Progenitor cell of endocrine pancreas (in vitro differentiated cells): ENCODE measurements around the gene IL1R1. TPM values are rescaled to one million over a fixed set of nuclear protein-coding genes. Genes with fewer than 3 reads are reported as not detected.

Experiments
- DNase-seq: peaks from one replicate; pipeline ENCODE4 v3.0.0; 2021; ENCODE audit warnings: low spot score; ENCODE audit not compliant: unreplicated experiment
- H3K27ac Mint-ChIP-seq: 2 replicates; pipeline ENCODE4 v1.8.0; 2021; ENCODE audit warnings: mild to moderate bottlenecking, moderate library complexity, mixed read lengths
- H3K27me3 Mint-ChIP-seq: 2 replicates; pipeline ENCODE4 v1.8.0; 2021; ENCODE audit warnings: mixed read lengths
- H3K36me3 Mint-ChIP-seq: 2 replicates; pipeline ENCODE4 v1.8.0; 2022; ENCODE audit warnings: mixed read lengths; ENCODE audit not compliant: insufficient read depth
- H3K4me1 Mint-ChIP-seq: 2 replicates; pipeline ENCODE4 v1.8.0; 2021; ENCODE audit warnings: low read depth, mixed read lengths
- H3K4me3 Mint-ChIP-seq: 2 replicates; pipeline ENCODE4 v1.8.0; 2021; ENCODE audit warnings: low read depth, mild to moderate bottlenecking, moderate library complexity, mixed read lengths
- H3K9me3 Mint-ChIP-seq: 2 replicates; pipeline ENCODE4 v1.8.0; 2021; ENCODE audit warnings: low read depth, mixed read lengths
- total RNA-seq: library from RNA; stranded (reverse); gene quantifications from 2 replicates; pipeline ENCODE4 v1.2.1, GENCODE V29; 2021
- TF ChIP-seq, protein P1 (sequence below): fragments of 200-600 bp; sonication (generic); IDR thresholded peaks from one replicate; pipeline ENCODE4 v1.5.0; 2021; ENCODE audit warnings: antibody characterized with exemption, mild to moderate bottlenecking; ENCODE audit not compliant: unreplicated experiment

IL1R1 gene
- total RNA-seq, 1 donor from 2014 or later, result 1.1 TPM

DNA sequence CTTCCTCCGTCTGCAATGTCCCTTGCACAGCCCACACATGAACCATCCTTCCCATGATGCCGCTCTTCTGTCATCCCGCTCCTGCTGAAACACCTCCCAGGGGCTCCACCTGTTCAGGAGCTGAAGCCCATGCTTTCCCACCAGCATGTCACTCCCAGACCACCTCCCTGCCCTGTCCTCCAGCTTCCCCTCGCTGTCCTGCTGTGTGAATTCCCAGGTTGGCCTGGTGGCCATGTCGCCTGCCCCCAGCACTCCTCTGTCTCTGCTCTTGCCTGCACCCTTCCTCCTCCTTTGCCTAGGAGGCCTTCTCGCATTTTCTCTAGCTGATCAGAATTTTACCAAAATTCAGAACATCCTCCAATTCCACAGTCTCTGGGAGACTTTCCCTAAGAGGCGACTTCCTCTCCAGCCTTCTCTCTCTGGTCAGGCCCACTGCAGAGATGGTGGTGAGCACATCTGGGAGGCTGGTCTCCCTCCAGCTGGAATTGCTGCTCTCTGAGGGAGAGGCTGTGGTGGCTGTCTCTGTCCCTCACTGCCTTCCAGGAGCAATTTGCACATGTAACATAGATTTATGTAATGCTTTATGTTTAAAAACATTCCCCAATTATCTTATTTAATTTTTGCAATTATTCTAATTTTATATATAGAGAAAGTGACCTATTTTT is 35.4 kb downstream of the IL1R1 start:
- peaks cover 4% of the 10 kb centered on the region for H3K27me3 Mint-ChIP-seq
- H3K36me3 Mint-ChIP-seq, result no peaks in the 10 kb centered on the region
- H3K9me3 Mint-ChIP-seq, result no peaks in the 10 kb centered on the region
- H3K4me1 Mint-ChIP-seq, result peaks cover 7% of the 10 kb centered on the region
- DNase-seq, result no peak
- TF ChIP-seq, protein P1, sequence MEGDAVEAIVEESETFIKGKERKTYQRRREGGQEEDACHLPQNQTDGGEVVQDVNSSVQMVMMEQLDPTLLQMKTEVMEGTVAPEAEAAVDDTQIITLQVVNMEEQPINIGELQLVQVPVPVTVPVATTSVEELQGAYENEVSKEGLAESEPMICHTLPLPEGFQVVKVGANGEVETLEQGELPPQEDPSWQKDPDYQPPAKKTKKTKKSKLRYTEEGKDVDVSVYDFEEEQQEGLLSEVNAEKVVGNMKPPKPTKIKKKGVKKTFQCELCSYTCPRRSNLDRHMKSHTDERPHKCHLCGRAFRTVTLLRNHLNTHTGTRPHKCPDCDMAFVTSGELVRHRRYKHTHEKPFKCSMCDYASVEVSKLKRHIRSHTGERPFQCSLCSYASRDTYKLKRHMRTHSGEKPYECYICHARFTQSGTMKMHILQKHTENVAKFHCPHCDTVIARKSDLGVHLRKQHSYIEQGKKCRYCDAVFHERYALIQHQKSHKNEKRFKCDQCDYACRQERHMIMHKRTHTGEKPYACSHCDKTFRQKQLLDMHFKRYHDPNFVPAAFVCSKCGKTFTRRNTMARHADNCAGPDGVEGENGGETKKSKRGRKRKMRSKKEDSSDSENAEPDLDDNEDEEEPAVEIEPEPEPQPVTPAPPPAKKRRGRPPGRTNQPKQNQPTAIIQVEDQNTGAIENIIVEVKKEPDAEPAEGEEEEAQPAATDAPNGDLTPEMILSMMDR, result no peak
- H3K4me3 Mint-ChIP-seq, result no peak overlapping the region
- H3K27ac Mint-ChIP-seq, result no peak overlapping the region

GRCh38 chr2:102179061-102179460 is 36.5 kb downstream of the IL1R1 start:
- Mint-ChIP-seq H3K36me3 (no peaks in the 10 kb centered on the region), H3K27me3 (peaks cover 8% of the 10 kb centered on the region), H3K9me3 (no peaks in the 10 kb centered on the region), H3K27ac (no peak overlapping the region), H3K4me1 (peaks cover 7% of the 10 kb centered on the region), H3K4me3 (no peak overlapping the region)
- no peak for DNase-seq
- TF ChIP-seq, protein P1, result no peak

DNA sequence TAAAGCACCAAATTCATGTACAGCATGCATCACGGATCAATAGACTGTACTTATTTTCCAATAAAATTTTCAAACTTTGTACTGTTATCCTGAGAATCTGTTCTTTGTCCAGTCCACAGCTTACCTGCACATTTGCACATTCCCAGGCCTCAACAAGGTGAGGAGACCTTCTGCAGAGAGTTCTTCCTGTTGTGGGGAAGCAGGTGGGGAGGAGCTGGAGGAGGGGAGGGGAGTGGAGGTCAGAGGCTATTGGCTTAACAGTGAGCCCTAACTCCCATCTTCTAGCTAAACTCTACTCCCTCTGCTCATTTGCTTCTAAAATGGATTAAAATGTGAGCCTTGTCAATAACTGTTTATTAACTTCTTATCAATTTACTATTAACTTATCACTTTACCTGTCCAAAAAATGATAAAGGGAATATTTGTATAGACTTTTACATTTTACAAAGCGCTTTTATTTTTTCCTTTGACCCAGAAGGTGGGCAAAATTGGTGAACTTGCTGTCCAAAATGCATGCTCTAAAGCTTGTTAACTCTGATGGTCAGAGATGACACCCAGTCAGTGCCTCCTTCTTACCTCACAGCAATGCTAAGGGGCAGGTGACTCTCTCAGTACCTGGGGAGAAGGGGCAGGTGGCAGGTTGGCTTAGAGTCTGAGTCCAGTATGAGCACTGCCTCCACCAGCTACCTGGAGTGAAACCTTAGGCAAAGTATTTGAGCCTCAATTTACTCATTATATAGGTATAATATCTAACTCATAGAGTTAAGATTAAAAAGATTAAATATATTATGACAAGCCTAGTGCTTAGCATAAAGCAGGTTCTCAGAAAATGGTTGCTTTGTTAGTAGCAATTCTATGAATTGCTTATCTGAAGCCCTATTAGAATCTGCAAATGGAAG is 37.5 kb downstream of the IL1R1 start:
- H3K4me1 Mint-ChIP-seq, result peaks cover 7% of the 10 kb centered on the region
- H3K36me3 Mint-ChIP-seq, result no peaks in the 10 kb centered on the region
- no peak for DNase-seq
- H3K27me3 Mint-ChIP-seq, result peaks cover 8% of the 10 kb centered on the region
- no peak overlapping the region for H3K27ac Mint-ChIP-seq
- H3K9me3 Mint-ChIP-seq, result no peaks in the 10 kb centered on the region
- no peak overlapping the region for H3K4me3 Mint-ChIP-seq
- TF ChIP-seq, protein P1, result no peak

GRCh38 chr2:102180687-102180999 is 38.1 kb downstream of the IL1R1 start:
- Mint-ChIP-seq H3K27ac (no peak overlapping the region), H3K27me3 (peaks cover 11% of the 10 kb centered on the region), H3K4me1 (peaks cover 7% of the 10 kb centered on the region), H3K36me3 (no peaks in the 10 kb centered on the region), H3K9me3 (no peaks in the 10 kb centered on the region), H3K4me3 (no peak overlapping the region)
- no peak for DNase-seq
- TF ChIP-seq, protein P1, result no peak

- Mint-ChIP-seq H3K4me1 (peaks cover 7% of the 10 kb centered on the region), H3K9me3 (no peaks in the 10 kb centered on the region), H3K4me3 (no peak overlapping the region), H3K27me3 (peaks cover 18% of the 10 kb centered on the region), H3K36me3 (no peaks in the 10 kb centered on the region), H3K27ac (no peak overlapping the region)
- TF ChIP-seq, protein P1, result no peak
- no peak for DNase-seq
Observed at GRCh38 chr2:102181376-102181775, 38.8 kb downstream of the IL1R1 start.
